GM18517 (cell line): Measurements from ENCODE around the gene SWT1.
"Not testable (repeated sequence)": the region's sequence is repeated elsewhere in the genome, so short reads cannot be mapped to it uniquely, and the experiment has no call there.

ENCODE experiments used
- ATAC-seq: cut with Tn5 transposase; IDR thresholded peaks from one replicate; pipeline ENCODE4 v1.9.1; 2021; ENCODE audit warnings: mild to moderate bottlenecking, moderate library complexity; ENCODE audit not compliant: unreplicated experiment

SWT1 gene

GRCh38 chr1:185170291-185170848 is 13.4 kb downstream of the SWT1 start:
- peak; percentile 89 for ATAC-seq

GRCh38 chr1:185193756-185194155 is 36.8 kb downstream of the SWT1 start:
- no peak for ATAC-seq

- not testable (repeated sequence) for ATAC-seq
Measured at GRCh38 chr1:185198712-185199111, 41.7 kb downstream of the SWT1 start.

GRCh38 chr1:185200889-185201288 is 43.9 kb downstream of the SWT1 start:
- ATAC-seq: no peak

- ATAC-seq: no peak
Measured at GRCh38 chr1:185207170-185207569, 50.2 kb downstream of the SWT1 start.

- ATAC-seq: no peak
Measured at GRCh38 chr1:185207980-185208602, 51.1 kb downstream of the SWT1 start.

GRCh38 chr1:185208626-185209180 is 51.7 kb downstream of the SWT1 start:
- ATAC-seq: no peak

GRCh38 chr1:185209357-185209756 is 52.4 kb downstream of the SWT1 start:
- not testable (repeated sequence) for ATAC-seq

- no peak for ATAC-seq
Measured at GRCh38 chr1:185213091-185213490, 56.1 kb downstream of the SWT1 start.

- ATAC-seq: no peak
Measured at GRCh38 chr1:185215911-185216310, 58.9 kb downstream of the SWT1 start.

GRCh38 chr1:185224132-185224531 is 67.2 kb downstream of the SWT1 start:
- ATAC-seq: no peak

GRCh38 chr1:185227161-185227560 is 70.2 kb downstream of the SWT1 start:
- ATAC-seq: no peak

GRCh38 chr1:185228979-185229378 is 72.0 kb downstream of the SWT1 start:
- no peak for ATAC-seq

GRCh38 chr1:185229981-185230380 is 73.0 kb downstream of the SWT1 start:
- no peak for ATAC-seq

- ATAC-seq: no peak
Measured at GRCh38 chr1:185232874-185233273, 75.9 kb downstream of the SWT1 start.

GRCh38 chr1:185234183-185234582 is 77.2 kb downstream of the SWT1 start:
- ATAC-seq: not testable (repeated sequence)

GRCh38 chr1:185237176-185237575 is 80.2 kb downstream of the SWT1 start:
- ATAC-seq: not testable (repeated sequence)

GRCh38 chr1:185237661-185238060 is 80.7 kb downstream of the SWT1 start:
- ATAC-seq: no peak

GRCh38 chr1:185238447-185238846 is 81.5 kb downstream of the SWT1 start:
- no peak for ATAC-seq

GRCh38 chr1:185239861-185240260 is 82.9 kb downstream of the SWT1 start:
- ATAC-seq: no peak

GRCh38 chr1:185241127-185241526 is 84.2 kb downstream of the SWT1 start:
- no peak for ATAC-seq

- ATAC-seq: no peak
Measured at GRCh38 chr1:185244015-185244747, 87.2 kb downstream of the SWT1 start.
